Fibroblast of the conjunctiva (primary cell): Measurements from ENCODE around the gene LY6G5B.

Experiments used
- DNase-seq: peaks from one replicate; pipeline ENCODE4 v3.0.0-alpha.2; 2010; ENCODE audit warnings: low read depth

The LY6G5B gene

GRCh38 chr6:31641370-31641769 is 28.4 kb upstream of the LY6G5B start:
- no peak for DNase-seq

GRCh38 chr6:31642798-31643570 is 26.8 kb upstream of the LY6G5B start:
- no peak for DNase-seq

- DNase-seq: no peak
Measured at GRCh38 chr6:31643818-31644454, 25.8 kb upstream of the LY6G5B start.

- no peak for DNase-seq
Measured at GRCh38 chr6:31645325-31645724, 24.5 kb upstream of the LY6G5B start.

GRCh38 chr6:31651602-31652191 is 18.1 kb upstream of the LY6G5B start:
- DNase-seq: peak; percentile 54

GRCh38 chr6:31652925-31653724 is 16.7 kb upstream of the LY6G5B start:
- peak; percentile 85 for DNase-seq

- DNase-seq: no peak
Measured at GRCh38 chr6:31654574-31655348, 15.0 kb upstream of the LY6G5B start.

GRCh38 chr6:31655349-31656237 is 14.2 kb upstream of the LY6G5B start, which contains the start of gene APOM:
Gene APOM (plus strand): TSS chr6:31655894. CDS start chr6:31655967, 73 bp downstream.
- DNase-seq: no peak

- DNase-seq: no peak
Measured at GRCh38 chr6:31657406-31658157, 12.2 kb upstream of the LY6G5B start.

- DNase-seq: no peak
Measured at GRCh38 chr6:31658158-31658688, 11.6 kb upstream of the LY6G5B start.

GRCh38 chr6:31658983-31659648 is 10.7 kb upstream of the LY6G5B start:
- DNase-seq: no peak

- no peak for DNase-seq
Measured at GRCh38 chr6:31659649-31660380, 10.0 kb upstream of the LY6G5B start.

- DNase-seq: peak; percentile 59
Measured at GRCh38 chr6:31660381-31661261, 9.2 kb upstream of the LY6G5B start, which contains the start of gene C6orf47. Gene C6orf47 (minus strand): TSS chr6:31660778. CDS start chr6:31659947, 831 bp downstream.

GRCh38 chr6:31661262-31662123 is 8.3 kb upstream of the LY6G5B start:
- DNase-seq: no peak

- DNase-seq: no peak
Measured at GRCh38 chr6:31662124-31662723, 7.6 kb upstream of the LY6G5B start.
